Kidney epithelial cell (primary cell): ENCODE measurements around the gene CANT1. TPM values are rescaled to one million over a fixed set of nuclear protein-coding genes. Genes with fewer than 3 reads are reported as not detected.

ENCODE experiments used
- DNase-seq: peaks from one replicate; pipeline ENCODE4 v3.0.0-alpha.2; 2010; ENCODE audit warnings: low read depth
- H3K27me3 ChIP-seq: 2 replicates; pipeline ENCODE4 v1.6.0; 2011; ENCODE audit warnings: low read length; ENCODE audit not compliant: control insufficient read depth, insufficient read depth
- H3K36me3 ChIP-seq: 2 replicates; pipeline ENCODE4 v1.5.1; 2011; ENCODE audit warnings: low read length; ENCODE audit not compliant: control insufficient read depth, insufficient read depth
- H3K4me3 ChIP-seq: 2 replicates; pipeline ENCODE4 v1.5.1; 2011; ENCODE audit warnings: low read depth, mild to moderate bottlenecking, control low read depth, low read length
- CTCF ChIP-seq: IDR thresholded peaks from 2 replicates; pipeline ENCODE4 v1.5.1; 2011; ENCODE audit warnings: mild to moderate bottlenecking, moderate library complexity, low read length, control low read depth, inconsistent platforms; ENCODE audit not compliant: insufficient read depth, poor library complexity, severe bottlenecking
- total RNA-seq: library from RNA; depleted of rRNA; stranded (reverse); fragments of >200 nt; gene quantifications from 2 replicates; pipeline ENCODE4 v1.2.3, GENCODE V29; 2015

CANT1 gene
- total RNA-seq, 1 donor from 2014 or later = 54.6 TPM

GRCh38 chr17:78992542-78993212, 16.9 kb downstream of the CANT1 start:
- Histone ChIP-seq H3K27me3 (no peaks in the 10 kb centered on the region), H3K4me3 (no peak overlapping the region), H3K36me3 (peaks cover 2% of the 10 kb centered on the region)
- DNase-seq = no peak
- no peak for TF ChIP-seq CTCF

- H3K36me3 ChIP-seq = peaks cover 2% of the 10 kb centered on the region
- TF ChIP-seq CTCF = no peak
These were observed 17.5 kb downstream of the CANT1 start for GRCh38 chr17:78991906-78992532.

GRCh38 chr17:78991017-78991738, 18.4 kb downstream of the CANT1 start:
- no peak overlapping the region for H3K4me3 ChIP-seq
- peaks cover 2% of the 10 kb centered on the region for H3K36me3 ChIP-seq
- no peak for TF ChIP-seq CTCF
- H3K27me3 ChIP-seq = no peaks in the 10 kb centered on the region
- DNase-seq = no peak

More at GRCh38 chr17:78991906-78992532, 17.5 kb downstream of the CANT1 start:
- no peak for DNase-seq
- no peak overlapping the region for H3K4me3 ChIP-seq
- no peaks in the 10 kb centered on the region for H3K27me3 ChIP-seq

- no peak for DNase-seq
- Histone ChIP-seq H3K36me3 (peaks cover 2% of the 10 kb centered on the region), H3K27me3 (no peaks in the 10 kb centered on the region), H3K4me3 (no peak overlapping the region)
- TF ChIP-seq CTCF = no peak
These were observed 19.1 kb downstream of the CANT1 start for GRCh38 chr17:78990349-78991016.

GRCh38 chr17:78988152-78988551, 21.4 kb downstream of the CANT1 start:
- H3K4me3 ChIP-seq = no peak overlapping the region
- DNase-seq = no peak
- no peak for TF ChIP-seq CTCF
- H3K27me3 ChIP-seq = no peaks in the 10 kb centered on the region
- peaks cover 2% of the 10 kb centered on the region for H3K36me3 ChIP-seq
